HG03060 (cell line): ENCODE data around the gene HLCS.

Source experiments
- ATAC-seq: cut with Tn5 transposase; IDR thresholded peaks from one replicate; pipeline ENCODE4 v1.9.1; 2021; ENCODE audit warnings: low read depth, moderate number of reproducible peaks; ENCODE audit not compliant: unreplicated experiment

The HLCS gene

DNA sequence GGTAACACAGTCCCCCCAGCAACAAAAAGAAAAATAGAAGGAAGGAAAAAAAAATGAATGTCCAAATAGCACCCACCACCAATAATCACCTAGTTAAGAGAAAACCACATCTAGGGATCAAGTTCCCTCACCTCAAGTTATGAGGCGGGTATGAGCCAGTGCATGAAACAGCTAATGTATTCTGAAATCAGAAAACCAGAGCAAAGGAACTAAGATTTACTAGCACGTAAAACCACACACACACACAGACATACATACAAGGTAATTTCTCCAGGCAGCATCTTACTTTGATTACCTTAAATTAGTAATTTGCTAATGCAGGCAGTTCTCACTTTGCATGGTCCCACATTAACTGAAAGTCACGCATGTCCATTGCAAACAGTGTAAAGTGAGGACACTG is 109.8 kb downstream of the HLCS start:
- no peak for ATAC-seq

DNA sequence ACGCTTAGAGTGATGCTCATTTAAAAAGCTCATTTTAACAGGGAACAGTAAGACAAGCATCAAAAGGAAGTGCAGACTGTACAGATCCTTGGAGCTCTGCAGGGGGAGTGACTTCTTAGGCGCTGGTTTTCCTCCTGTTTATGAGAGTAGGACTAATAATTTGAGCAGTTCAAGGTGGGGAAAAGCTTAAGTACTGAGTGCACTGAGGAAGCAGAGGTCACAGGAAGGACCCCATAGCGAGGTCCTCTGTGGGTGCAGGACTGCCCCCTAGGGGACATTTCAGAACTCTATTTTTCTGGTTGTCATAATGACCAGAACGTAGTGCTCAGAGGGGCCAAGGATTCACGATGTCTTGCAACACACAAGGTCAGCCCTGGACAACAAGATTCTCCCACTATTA is 112.1 kb downstream of the HLCS start:
- ATAC-seq = no peak

DNA sequence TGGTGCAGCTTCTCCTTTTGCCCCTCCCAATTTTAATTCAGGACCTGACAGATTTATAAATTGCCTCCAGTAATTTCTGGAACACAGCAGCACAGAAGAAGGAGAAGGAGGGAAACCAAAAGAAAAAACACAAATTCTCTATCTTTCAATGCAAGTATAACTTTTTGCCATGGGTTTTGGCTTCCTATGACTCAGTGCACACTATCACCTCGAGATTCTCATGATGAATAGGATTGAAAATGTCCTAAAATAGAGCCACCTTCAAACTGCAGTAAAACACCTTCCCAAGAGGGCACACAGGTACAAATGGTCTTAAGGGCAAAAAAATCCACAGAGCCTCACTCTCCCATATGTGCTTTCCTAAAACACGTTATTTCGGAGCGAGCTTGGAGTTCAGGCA is 113.6 kb downstream of the HLCS start:
- ATAC-seq = no peak

DNA sequence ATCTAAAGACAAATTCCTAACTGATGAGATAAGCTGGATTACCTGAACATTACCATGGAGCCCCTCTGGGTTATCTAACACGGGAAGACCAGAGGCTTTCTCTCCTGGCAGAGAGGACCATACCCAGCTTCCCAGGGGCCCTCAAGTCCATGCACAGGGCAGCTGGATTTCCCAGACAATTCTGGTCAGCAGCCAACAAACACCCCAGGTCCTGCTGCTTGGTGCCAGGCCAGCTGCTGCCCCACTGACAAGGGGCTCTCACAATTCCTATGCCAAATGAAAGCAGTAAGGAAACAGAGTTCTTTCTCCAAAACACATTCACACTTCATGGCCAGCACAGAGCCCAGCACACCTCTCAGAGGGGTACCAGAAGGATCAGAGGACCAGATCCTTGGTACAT is 114.2 kb downstream of the HLCS start:
- ATAC-seq = no peak

DNA sequence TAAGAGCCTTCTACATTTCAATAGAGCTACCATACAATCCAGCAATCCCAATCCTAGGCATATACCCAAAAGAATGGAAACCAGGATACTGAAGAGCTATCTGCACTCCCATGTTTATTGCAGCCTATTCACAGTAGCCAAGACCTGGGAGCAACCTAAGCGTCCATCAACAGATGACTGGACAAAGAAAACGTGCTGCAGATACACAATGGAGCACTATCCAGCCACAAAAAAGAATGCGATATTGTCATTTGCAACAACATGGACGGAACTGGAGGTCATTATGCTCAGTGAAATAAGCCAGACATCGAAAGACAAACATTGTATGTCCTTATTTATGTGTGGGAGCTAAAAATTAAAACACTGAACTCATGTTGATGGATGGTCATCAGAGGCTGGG is 115.3 kb downstream of the HLCS start:
- no peak for ATAC-seq

DNA sequence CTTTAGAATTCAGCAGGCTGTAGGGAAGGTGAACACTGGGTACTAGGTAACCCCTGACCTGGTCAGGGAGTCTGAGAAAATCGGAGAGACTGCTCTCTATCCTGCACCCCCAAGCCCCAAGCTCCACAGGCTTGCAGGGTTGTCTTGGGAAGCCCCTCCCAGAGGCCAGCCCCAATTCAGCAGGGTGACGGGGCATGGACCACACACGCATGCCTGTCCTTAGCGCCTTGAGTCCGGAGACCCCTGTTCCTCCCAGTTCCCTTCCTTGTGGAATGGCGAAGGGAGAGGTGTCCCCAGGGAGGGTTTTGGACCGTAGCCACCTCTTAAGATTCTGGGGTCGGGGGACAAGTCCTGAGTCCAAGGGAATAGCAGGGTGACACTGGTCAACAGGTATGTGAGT is 116.1 kb downstream of the HLCS start:
- no peak for ATAC-seq

DNA sequence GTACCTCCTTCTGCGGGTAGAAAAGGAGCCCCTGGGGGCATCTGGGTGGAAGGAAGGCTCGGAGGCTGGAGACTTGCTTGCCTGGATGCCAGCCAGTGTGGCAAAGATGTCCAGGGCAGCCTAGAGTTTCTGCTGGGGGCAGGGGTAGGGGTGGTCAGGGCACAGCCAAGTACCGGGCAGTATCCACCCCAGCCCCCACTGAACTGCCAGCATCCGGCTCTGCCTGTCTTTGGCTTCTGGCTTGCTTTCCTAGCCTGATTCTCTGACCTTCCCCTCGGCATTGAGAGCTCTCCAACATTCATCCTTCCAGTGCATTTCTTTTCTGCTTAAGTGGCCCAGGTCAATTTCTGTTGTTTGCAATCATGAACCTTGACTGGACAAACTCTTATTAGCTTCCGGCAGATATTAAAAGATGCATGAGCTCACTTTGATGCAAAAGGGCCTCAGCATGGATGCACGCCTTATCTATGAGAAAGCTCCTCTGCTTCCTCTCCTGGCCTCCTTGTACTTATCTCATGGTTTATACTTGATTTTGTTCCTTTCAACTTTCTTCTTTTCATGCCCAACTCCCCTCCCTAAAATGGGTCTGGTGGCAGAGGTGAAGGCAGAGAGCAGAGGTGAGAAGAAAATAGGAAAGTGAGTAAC is 116.9 kb downstream of the HLCS start:
- ATAC-seq = no peak

DNA sequence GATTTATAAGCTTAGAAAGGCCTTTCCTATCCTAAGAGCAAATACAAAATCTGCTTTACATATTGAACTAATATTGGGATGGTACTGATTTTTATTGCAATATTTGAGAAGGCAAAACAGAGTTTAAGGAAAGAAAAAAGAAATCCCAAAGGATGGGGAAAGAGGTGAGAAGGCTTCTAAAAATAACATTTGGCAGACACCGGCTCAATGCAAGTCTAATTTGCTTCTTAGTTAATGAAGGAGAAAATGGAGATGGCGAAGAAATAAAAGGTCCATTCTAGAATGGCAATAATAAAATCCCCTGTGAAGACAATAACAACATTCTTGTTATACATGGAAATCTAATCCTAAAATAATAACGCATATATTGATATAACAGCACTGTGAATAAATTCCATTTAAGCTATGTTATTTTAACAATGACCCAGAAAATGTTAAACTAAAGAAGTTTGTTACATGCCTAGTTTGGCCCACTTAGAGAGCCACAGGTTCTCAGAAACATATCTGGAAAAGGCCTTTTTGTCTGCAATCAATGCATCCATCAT is 117.7 kb downstream of the HLCS start:
- ATAC-seq = no peak

DNA sequence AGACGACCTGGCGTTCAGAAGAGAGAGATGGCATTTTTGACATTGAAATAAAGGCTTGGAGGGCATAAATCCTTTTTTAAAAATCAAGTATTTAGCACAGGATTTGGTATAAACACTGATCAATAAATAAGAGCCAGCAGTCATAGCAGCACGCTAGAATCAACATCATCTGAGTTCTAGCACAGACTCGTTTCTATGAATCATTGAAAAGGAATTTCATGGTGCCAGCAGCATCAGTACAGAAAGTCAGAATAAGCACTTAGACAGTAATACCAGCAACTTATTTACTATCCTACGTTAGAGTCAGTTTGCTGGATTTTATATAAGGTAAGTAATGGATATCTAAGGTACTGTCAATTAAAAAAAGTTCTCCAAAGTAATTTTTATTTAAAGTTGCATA is 119.3 kb downstream of the HLCS start:
- ATAC-seq = no peak

DNA sequence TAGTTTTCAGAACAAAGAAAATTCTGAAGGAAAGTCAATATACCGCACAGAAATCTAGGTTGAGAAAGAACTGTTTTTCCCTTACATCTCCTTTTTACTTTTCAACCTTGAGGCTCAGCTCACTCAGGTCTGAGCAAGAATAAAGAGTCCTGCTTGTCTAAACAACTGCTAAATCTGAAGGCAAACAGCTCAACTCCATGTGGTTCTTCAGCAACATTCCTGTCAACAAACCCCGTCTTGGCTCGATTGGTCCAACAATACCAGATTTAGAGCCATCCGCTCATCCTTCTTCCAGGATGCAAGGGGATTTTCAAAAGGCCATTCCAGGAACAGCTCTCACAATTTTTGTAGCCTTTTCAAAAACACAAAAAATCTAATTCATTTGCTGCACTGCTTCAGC is 119.8 kb downstream of the HLCS start:
- ATAC-seq = no peak

DNA sequence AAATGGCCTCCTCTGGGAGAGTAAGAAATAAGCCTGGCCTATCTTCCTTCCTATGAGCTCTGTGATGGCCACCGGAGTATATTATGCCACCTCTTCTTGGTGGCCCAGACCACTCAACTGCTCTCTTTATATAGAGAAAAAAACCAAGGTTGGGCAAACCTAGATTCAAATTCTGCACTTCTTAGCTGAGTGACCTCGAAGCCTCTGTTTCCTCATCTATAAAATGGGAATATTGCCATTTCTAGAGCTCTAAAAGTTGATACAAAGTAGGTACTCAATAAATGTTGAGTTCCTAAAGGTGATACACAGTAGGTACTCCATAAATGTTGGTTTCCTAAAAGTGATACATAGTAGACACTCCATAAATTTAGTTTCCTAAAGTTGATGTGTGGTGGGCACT is 120.7 kb downstream of the HLCS start:
- no peak for ATAC-seq

DNA sequence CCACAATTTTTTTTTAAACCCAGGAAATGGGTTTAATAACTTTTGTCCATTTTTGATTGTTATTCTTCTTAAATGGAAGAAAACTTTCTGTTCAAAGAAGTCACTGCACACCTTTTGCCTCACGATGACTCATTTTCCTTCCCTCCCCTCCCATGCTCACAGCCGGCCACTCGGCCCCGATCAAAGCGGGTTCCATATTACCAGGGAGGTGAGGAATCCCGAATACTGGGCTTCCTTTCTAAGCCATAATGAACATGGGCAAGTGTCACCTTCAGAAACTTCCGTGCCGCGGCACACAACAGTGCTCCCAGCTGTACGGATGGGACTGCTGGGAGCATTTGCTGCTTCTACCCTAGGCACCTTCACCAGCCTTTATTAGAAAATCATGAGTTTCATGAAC is 121.4 kb downstream of the HLCS start:
- ATAC-seq = no peak

DNA sequence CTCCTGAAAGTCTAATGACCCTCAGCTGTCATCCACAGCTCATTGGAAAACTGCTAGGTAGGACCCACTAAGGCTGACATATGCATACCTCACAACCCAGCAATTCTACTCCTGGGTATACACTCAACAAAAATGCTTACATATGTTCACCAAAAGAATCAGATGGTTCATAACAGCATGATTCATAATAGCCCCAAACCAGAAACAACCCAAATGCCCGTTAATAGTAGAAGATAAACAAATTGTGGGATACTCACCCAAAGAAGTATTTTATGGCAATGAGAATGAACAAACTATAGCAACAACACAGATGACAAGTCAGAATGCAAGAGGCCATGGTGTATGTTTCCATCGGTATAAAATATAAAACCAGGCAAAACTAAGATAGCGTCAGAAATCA is 124.6 kb downstream of the HLCS start:
- ATAC-seq = no peak

DNA sequence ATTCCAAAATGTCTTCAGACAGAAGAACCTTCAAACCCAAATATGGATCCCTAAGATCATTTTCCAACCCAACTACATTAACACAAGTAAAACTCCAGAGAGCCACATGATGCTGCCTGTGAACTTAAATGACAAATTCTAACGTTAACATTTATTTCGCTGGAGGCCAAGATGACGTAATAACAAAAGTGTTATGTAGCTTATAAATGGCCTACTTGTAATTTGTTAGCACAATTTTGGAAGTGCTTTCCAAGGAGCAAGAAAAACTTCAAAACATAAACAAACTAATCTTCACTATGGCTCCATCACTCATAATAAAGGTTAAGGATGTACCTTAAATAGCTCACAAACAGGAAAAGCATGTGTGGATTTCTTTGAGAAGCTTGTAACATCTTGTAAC is 126.7 kb downstream of the HLCS start:
- ATAC-seq = no peak

DNA sequence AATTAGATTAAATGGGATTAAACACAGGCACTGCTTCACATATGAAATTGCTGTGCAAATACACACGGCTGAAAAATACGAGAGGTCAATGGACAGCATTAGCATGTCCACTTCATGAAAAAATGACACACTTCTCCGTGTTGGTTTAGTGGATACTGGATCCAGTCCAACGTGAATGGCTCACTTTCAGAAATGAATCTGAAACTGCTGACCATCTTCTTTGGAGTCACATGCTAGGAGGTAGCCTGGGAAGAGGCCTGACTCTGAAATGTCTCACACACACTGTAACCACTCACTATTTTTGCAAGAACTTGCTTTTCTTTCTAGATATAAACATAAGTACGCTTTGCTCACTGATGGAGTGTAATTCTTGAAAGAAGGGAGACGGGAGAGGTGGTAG is 127.3 kb downstream of the HLCS start:
- no peak for ATAC-seq

DNA sequence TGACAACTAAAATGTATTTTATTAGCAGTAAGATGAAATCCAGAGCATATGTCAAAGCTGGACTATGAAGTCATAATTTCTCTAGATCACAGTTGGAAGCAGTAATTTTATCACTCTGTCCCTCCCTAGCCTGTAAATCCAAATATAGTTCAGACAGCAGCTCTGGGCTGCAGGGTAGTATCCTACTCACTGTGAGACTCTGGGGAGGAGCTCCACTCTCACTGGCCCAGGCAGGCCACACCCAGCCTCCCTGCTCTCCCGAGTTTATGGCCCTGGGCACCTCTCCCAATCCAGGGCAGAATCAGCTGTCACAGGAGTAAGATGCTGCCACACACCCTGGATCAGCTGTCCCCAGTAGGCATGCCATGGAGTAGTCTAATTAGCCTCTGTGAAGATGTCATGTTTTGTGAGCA is 131.1 kb downstream of the HLCS start:
- no peak for ATAC-seq

DNA sequence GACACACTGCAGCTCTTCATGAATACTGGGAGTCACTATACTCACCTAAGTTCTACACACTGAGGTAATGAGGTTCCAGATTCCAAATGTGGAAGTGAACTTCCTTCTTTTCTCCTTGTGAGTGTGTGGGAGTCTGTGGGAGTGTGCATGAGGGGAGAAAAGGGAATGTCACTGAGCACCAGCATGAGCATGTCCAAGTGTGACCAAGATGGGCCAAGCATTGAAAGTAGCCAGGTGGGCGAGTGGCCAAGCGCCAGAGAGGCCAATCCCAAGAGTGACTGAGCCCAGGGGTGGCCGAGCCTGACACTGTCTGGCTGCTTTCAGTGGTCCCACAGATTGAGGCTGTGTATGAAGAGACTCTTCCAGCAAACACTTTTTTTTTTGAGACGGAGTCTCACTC is 132.3 kb downstream of the HLCS start:
- ATAC-seq = no peak

DNA sequence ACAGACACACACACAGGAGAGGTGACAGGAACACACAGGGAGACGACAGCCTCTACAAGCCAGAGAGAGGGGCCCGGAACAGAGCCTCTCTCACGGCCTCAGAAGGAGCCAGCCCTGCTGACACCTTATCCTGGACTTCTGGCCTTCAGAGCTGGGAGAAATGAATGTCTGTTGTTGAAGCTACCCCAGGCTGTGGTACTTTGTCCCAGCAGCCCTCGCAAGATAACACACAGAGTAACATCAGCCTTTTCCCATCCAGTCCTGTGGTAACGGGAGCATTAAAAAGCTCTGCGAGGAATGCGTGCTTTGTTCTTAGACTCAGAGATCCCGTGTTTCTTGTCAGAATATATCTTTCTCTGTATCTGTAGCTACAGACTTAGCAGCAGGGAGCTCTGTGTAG is 136.4 kb downstream of the HLCS start:
- no peak for ATAC-seq

DNA sequence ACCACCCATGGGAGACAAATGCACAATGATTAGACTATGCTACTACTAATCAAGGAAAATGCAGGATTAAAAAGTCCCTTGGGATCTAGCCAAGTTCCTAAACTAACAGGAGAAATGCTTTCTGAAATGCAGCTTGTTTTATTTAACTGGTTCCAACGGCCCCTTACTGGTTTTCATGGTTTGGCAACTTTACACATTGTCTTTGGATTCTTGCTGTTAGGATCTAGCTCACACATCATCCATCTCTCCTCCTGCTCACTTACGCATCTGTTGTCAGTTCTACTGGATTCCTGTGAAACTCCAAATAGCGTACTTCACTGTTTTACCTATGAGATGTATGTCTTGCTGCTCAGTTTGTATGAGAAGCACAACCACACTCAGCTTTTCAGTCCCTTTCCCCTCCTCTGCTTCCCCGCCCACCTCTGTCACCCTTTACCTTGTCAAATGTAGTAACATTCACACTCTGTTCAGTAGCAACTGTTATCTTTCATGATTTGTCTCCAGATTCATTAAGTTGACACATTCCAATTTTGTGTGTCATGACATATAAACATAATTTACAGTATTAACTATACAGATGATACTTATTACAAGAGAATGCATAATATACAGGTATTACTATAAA is 137.5 kb downstream of the HLCS start:
- ATAC-seq = no peak

DNA sequence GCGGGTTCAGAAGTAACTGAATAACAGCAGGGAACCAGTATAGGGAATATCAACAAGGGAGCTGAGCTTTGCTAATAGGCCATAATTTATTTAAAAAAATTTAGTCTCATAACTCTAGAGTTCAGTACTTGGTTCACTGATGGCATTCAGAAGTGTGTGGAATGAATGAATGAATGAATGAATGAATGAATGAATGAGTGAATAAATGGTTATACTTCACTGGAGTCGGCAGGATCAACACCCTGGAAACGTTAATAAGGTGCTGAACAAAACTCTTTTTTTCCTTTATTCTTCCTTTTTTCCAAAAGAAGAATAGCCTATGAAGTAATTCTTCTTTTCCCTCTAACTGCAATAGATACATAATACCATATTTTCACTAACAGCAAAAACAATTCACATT is 138.3 kb downstream of the HLCS start:
- no peak for ATAC-seq

DNA sequence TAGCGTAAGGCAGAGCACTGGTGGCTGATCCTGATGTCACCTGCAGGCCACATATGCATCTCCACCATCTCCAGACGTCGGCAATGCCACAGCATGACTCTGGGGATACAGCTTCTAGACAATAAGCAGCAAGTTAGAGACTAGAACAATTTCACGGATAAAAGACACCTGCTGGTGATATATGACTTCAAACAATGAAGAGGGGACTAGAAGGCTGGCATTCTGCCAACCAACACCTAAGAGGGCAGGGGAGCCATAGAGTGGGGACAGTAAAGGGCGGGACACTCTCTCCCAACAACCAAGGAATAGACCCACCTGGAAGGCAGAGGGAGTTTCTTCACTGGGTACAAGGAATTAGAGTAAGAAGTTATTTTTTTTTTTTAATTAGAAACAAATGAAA is 140.8 kb downstream of the HLCS start:
- no peak for ATAC-seq

DNA sequence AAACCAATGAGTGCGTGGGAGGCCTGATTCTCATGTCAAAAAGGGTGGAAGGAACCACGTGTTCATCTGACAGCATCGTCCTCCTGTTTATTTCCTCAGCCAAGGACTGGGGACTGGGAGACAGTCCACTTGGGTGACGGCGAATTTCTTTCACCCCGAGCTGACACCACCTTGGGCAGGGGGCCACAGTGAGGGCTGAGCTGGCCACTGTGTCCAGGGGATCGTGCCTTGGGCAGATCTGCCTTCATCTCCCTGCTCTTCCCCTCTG is 145.5 kb downstream of the HLCS start:
- ATAC-seq = no peak
